Measurements from ENCODE around the gene OR10A5. TPM values are rescaled to one million over a fixed set of nuclear protein-coding genes. Genes with fewer than 3 reads are reported as not detected.
"Not testable (repeated sequence)": the region's sequence is repeated elsewhere in the genome, so short reads cannot be mapped to it uniquely, and the experiment has no call there.

Gene OR10A5
- polyA plus RNA-seq, 1 donor (not counting 4 experiments of a cell fraction or from before 2014, with no cell fraction given), result not detected

- Histone ChIP-seq H3K9me3 (ENCODE audit: control insufficient read depth, low read depth, low read length) (no peaks in the 10 kb centered on the region), H3K79me2 (ENCODE audit: control insufficient read depth, insufficient read depth, low read length) (no peaks in the 10 kb centered on the region), H3K27me3 (ENCODE audit: control insufficient read depth, extremely low read depth, insufficient read depth, low read length) (no peaks in the 10 kb centered on the region), H3K4me3 (ENCODE audit: control insufficient read depth in 2 of 3, extremely low read depth in 1 of 3, insufficient read depth in 2 of 3, low read depth in 1 of 3, low read length in 3 of 3) (no peak overlapping the region), H2AFZ (ENCODE audit: control insufficient read depth, low read length) (no peak overlapping the region), H4K20me1 (ENCODE audit: control insufficient read depth, extremely low read depth, insufficient read depth, low read length) (no peaks in the 10 kb centered on the region), H3K9me1 (ENCODE audit: control insufficient read depth, extremely low read depth, insufficient read depth, low read length) (no peaks in the 10 kb centered on the region), H3K36me3 (ENCODE audit: control insufficient read depth in 2 of 2, extremely low read depth in 1 of 2, insufficient read depth in 2 of 2, low read length in 2 of 2) (no peaks in the 10 kb centered on the region), H3K9ac (ENCODE audit: control insufficient read depth, extremely low read depth, insufficient read depth, low read length) (no peak overlapping the region), H3K4me2 (ENCODE audit: control insufficient read depth, extremely low read depth, insufficient read depth, low read depth, low read length) (no peak overlapping the region), H3K4me1 (ENCODE audit: control insufficient read depth, extremely low read depth, insufficient read depth, low read length) (no peaks in the 10 kb centered on the region), H3K27ac (ENCODE audit: control insufficient read depth, insufficient read depth, low read length) (no peak overlapping the region)
- TF ChIP-seq CTCF (optimal IDR thresholded peaks at IDR 0.05 in 1 of 3, IDR thresholded peaks at IDR 0.05 in 1 of 3, conservative IDR thresholded peaks at IDR 0.05 in 1 of 3; ENCODE audit: extremely low read depth in 1 of 3, insufficient read depth in 2 of 3, low read length in 3 of 3), result no peak
- no peak for TF ChIP-seq EZH2 (IDR thresholded peaks at IDR 0.05; ENCODE audit: low read length)
- dilution Hi-C loops (cut with MboI; ENCODE audit: extremely low pct_ligation_motif_present, low sequenced_read_pairs), result no loop called here
- DNase-seq (ENCODE audit: low read depth, low spot score) (no peak), FAIRE-seq (no peak)
Observed at GRCh38 chr11:6876914-6877313, 31.4 kb downstream of the OR10A5 start.

- Histone ChIP-seq H3K79me2 (ENCODE audit: control insufficient read depth, insufficient read depth, low read length) (no peaks in the 10 kb centered on the region), H3K27ac (ENCODE audit: control insufficient read depth, insufficient read depth, low read length) (no peak overlapping the region), H3K9me3 (ENCODE audit: control insufficient read depth, low read depth, low read length) (no peaks in the 10 kb centered on the region), H3K9ac (ENCODE audit: control insufficient read depth, extremely low read depth, insufficient read depth, low read length) (no peak overlapping the region), H3K9me1 (ENCODE audit: control insufficient read depth, extremely low read depth, insufficient read depth, low read length) (no peaks in the 10 kb centered on the region), H3K36me3 (ENCODE audit: control insufficient read depth in 2 of 2, extremely low read depth in 1 of 2, insufficient read depth in 2 of 2, low read length in 2 of 2) (no peaks in the 10 kb centered on the region), H3K4me2 (ENCODE audit: control insufficient read depth, extremely low read depth, insufficient read depth, low read depth, low read length) (no peak overlapping the region), H2AFZ (ENCODE audit: control insufficient read depth, low read length) (no peak overlapping the region), H3K4me1 (ENCODE audit: control insufficient read depth, extremely low read depth, insufficient read depth, low read length) (no peaks in the 10 kb centered on the region), H4K20me1 (ENCODE audit: control insufficient read depth, extremely low read depth, insufficient read depth, low read length) (no peaks in the 10 kb centered on the region), H3K4me3 (ENCODE audit: control insufficient read depth in 2 of 3, extremely low read depth in 1 of 3, insufficient read depth in 2 of 3, low read depth in 1 of 3, low read length in 3 of 3) (no peak overlapping the region), H3K27me3 (ENCODE audit: control insufficient read depth, extremely low read depth, insufficient read depth, low read length) (no peaks in the 10 kb centered on the region)
- DNase-seq (ENCODE audit: low read depth, low spot score) (no peak), FAIRE-seq (no peak)
- no peak for TF ChIP-seq CTCF (optimal IDR thresholded peaks at IDR 0.05 in 1 of 3, IDR thresholded peaks at IDR 0.05 in 1 of 3, conservative IDR thresholded peaks at IDR 0.05 in 1 of 3; ENCODE audit: extremely low read depth in 1 of 3, insufficient read depth in 2 of 3, low read length in 3 of 3)
- TF ChIP-seq EZH2 (IDR thresholded peaks at IDR 0.05; ENCODE audit: low read length), result no peak
- dilution Hi-C loops (cut with MboI; ENCODE audit: extremely low pct_ligation_motif_present, low sequenced_read_pairs), result no loop called here
Observed at GRCh38 chr11:6882751-6883150, 37.3 kb downstream of the OR10A5 start.

- DNase-seq (ENCODE audit: low read depth, low spot score); H3K4me3 ChIP-seq (ENCODE audit: control insufficient read depth in 2 of 3, extremely low read depth in 1 of 3, insufficient read depth in 2 of 3, low read depth in 1 of 3, low read length in 3 of 3); FAIRE-seq; H3K9ac ChIP-seq (ENCODE audit: control insufficient read depth, extremely low read depth, insufficient read depth, low read length); H3K27me3 ChIP-seq (ENCODE audit: control insufficient read depth, extremely low read depth, insufficient read depth, low read length); dilution Hi-C loops (cut with MboI; ENCODE audit: extremely low pct_ligation_motif_present, low sequenced_read_pairs); H3K27ac ChIP-seq (ENCODE audit: control insufficient read depth, insufficient read depth, low read length); H3K4me2 ChIP-seq (ENCODE audit: control insufficient read depth, extremely low read depth, insufficient read depth, low read depth, low read length); H3K4me1 ChIP-seq (ENCODE audit: control insufficient read depth, extremely low read depth, insufficient read depth, low read length); H3K79me2 ChIP-seq (ENCODE audit: control insufficient read depth, insufficient read depth, low read length); H3K9me3 ChIP-seq (ENCODE audit: control insufficient read depth, low read depth, low read length); H2AFZ ChIP-seq (ENCODE audit: control insufficient read depth, low read length); H4K20me1 ChIP-seq (ENCODE audit: control insufficient read depth, extremely low read depth, insufficient read depth, low read length); H3K36me3 ChIP-seq (ENCODE audit: control insufficient read depth in 2 of 2, extremely low read depth in 1 of 2, insufficient read depth in 2 of 2, low read length in 2 of 2); H3K9me1 ChIP-seq (ENCODE audit: control insufficient read depth, extremely low read depth, insufficient read depth, low read length): not testable (repeated sequence)
Observed at GRCh38 chr11:6887711-6888110, 42.2 kb downstream of the OR10A5 start.

All from keratinocyte (primary cell).